ENCODE measurements around the gene TSPEAR. TPM values are rescaled to one million over a fixed set of nuclear protein-coding genes. Genes with fewer than 3 reads are reported as not detected.

Gene TSPEAR
- total RNA-seq, 1 donor from 2014 or later: not detected

DNA sequence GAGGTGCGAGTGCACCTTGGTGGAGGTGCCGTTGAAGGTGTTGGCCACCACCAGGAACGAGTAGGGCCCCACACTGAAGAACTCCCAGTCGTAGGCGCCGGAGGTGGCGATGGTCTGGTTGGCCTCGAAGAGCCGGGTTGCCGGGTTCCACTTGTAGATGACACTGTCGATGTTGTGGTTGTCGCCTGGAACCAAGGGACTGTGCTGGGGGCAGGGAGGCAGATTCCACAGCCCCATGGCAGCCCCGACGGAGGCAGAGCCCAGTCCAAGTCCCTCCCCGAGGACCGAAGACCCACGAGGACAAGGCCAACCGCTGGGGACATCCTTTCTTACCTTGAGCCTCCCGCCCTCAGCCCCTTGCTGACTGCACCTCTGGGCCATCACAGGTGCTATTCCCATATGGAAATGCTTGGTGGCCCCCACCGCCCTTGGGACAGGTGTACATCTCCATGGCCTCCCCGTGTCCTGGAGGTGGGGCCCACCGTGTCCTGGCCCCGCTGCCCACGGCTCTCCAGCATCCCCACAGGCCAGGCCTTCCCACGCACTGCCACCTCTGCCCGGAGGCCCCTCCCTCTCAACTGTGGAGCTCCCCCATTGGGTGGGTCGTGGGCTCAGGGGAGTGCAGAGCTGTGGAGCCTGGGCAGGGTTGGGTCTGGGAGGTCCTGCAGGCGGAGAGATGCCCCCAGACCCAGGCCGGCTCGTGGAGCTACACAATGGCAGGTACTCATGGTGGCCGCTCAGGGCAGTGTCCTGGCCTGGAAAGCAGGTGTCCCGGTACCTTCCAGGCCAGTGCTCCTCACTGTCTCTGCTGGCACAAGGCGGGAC, 189.2 kb downstream of the TSPEAR start:
- no peak overlapping the region for H3K4me3 Mint-ChIP-seq (ENCODE audit: low read depth)
- no peaks in the 10 kb centered on the region for H3K9me3 Mint-ChIP-seq (ENCODE audit: low read depth)
- no peaks in the 10 kb centered on the region for H3K4me1 Mint-ChIP-seq (ENCODE audit: low read depth)
- peaks cover 3% of the 10 kb centered on the region for H3K27me3 Mint-ChIP-seq
- no peaks in the 10 kb centered on the region for H3K36me3 Mint-ChIP-seq (ENCODE audit: insufficient read depth)
- DNase-seq (ENCODE audit: low spot score, unreplicated experiment): no peak
- TF ChIP-seq, protein P1, sequence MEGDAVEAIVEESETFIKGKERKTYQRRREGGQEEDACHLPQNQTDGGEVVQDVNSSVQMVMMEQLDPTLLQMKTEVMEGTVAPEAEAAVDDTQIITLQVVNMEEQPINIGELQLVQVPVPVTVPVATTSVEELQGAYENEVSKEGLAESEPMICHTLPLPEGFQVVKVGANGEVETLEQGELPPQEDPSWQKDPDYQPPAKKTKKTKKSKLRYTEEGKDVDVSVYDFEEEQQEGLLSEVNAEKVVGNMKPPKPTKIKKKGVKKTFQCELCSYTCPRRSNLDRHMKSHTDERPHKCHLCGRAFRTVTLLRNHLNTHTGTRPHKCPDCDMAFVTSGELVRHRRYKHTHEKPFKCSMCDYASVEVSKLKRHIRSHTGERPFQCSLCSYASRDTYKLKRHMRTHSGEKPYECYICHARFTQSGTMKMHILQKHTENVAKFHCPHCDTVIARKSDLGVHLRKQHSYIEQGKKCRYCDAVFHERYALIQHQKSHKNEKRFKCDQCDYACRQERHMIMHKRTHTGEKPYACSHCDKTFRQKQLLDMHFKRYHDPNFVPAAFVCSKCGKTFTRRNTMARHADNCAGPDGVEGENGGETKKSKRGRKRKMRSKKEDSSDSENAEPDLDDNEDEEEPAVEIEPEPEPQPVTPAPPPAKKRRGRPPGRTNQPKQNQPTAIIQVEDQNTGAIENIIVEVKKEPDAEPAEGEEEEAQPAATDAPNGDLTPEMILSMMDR (IDR thresholded peaks at IDR 0.05; ENCODE audit: unreplicated experiment): no peak
- no peak overlapping the region for H3K27ac Mint-ChIP-seq

DNA sequence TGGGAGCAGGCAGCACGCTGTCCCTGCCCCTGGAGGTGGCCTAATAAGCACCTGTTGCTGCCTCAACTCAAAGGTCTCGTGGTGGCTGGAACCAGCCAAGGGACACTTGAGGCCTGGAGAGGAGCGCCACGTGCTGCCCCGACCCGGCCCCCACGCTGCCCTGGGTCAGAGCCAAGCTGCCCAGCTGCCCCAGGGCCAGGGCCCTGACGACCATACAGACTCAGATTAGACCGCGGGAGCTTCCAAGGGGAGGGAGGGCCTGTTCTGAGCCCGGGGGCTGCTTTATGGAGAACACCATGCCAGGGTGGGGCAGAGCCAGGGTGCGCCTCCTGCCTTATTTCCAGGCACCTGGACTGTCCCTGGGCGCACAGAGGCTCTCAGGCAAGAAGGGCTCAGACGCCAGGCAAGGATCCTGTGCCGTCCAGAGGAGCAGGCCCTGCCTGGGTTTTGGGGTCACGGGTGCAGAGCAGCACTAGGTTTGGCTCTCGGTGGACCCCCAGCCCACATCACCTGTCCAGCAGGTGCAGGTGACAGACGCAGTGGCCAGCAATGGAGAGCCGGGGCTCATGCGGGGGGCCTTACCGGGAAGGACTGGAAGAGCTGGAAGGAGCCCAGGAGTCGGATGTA, 190.0 kb downstream of the TSPEAR start:
- H3K9me3 Mint-ChIP-seq (ENCODE audit: low read depth): no peaks in the 10 kb centered on the region
- no peak overlapping the region for H3K27ac Mint-ChIP-seq
- no peak for DNase-seq (ENCODE audit: low spot score, unreplicated experiment)
- H3K36me3 Mint-ChIP-seq (ENCODE audit: insufficient read depth): no peaks in the 10 kb centered on the region
- no peak overlapping the region for H3K4me3 Mint-ChIP-seq (ENCODE audit: low read depth)
- no peaks in the 10 kb centered on the region for H3K4me1 Mint-ChIP-seq (ENCODE audit: low read depth)
- TF ChIP-seq, protein P1 (IDR thresholded peaks at IDR 0.05; ENCODE audit: unreplicated experiment): no peak
- peaks cover 3% of the 10 kb centered on the region for H3K27me3 Mint-ChIP-seq

DNA sequence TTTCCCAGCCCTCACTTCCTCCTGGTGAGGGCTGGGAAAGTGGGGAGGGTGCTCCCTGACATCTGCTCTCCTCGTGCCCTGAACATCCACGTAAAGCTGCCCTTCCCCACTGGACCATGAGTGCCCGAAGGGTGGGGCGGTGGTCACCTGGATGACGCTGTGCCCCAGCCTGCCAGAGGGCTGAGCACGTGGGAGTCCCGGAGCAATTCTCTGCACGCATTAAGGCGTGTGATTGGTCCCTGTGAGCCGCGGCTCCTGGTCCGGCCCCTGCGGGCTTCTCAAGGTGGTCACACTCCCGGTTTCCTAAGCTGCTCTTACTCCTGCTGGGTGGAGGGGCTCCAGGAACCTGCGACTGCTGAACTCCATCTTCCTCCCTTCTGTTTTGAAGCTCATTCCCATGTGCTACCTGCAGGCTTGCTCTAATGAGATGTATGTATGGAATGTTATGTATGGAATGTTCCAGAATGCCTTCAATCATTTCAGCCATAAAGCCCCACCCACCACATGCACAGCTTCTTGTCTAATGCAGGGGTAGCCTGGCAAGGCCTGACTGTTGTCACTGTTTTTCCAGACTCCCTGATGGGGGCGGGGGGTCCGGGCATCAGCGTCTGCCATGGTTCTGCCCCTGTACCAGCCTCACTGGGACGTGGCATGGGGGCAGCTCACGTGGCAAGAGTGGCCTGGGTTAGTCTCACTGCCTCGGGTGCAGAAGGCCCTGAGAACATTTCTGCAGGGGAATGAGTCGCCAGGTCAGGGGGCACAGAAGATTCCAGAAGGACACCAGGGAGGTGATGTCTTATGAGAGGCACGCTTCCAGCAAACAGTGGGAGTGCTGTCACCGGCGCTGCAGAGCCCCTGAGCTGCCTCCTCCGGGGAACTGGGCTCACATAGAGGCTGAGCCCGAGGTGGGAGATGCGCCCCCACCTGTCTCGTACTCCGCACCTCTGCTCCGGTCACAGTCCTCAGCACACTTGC, 190.8 kb downstream of the TSPEAR start:
- no peaks in the 10 kb centered on the region for H3K36me3 Mint-ChIP-seq (ENCODE audit: insufficient read depth)
- peaks cover 3% of the 10 kb centered on the region for H3K27me3 Mint-ChIP-seq
- no peak overlapping the region for H3K27ac Mint-ChIP-seq

DNA sequence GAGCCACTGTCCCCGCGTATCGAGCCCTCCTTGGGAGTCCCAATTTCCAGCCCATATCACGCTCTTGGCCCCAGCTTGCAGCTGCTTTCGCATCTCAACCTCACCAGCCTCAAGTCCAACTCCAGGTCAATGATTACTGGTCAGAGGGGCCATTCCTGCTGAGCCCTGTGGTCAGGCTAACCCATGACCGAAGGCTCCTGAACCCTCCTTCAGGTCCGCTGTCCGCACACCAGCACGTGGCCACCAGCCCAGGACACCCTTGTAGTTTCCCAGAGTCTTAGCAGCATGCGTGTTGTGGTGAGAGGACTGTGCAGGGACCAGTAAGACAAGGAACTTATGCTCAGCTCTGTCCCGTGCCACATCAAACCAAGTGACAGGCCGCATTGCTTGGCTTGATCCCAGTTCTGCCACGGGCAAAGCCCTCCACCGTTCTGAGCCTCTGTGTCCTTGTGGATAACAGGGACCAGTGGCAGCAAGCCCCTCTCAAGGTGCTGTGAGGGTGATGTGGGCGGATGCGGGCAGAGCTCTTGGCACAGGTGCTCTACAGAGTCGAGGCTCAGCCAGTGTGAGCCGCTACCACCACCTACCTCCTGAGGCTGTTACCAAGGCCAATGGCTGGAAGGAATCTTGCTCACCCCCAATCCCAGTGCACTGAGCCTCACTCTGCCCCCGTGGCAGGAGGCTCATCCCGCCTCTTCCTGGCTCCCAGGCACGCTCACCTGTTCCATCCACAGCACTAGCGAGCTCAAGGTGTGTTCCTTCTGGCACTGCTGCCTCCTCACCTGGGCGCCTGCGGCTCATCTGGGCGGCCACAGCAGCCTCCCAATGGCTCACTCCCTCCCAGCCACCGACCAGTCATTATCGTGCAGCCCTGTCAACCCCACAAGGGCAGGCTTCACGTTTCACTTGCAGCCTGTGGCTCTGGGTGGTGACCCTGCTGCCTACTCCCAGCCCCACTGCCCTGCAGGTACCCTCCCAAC, 191.7 kb downstream of the TSPEAR start:
- Mint-ChIP-seq H3K4me1 (ENCODE audit: low read depth) (no peaks in the 10 kb centered on the region), H3K9me3 (ENCODE audit: low read depth) (no peaks in the 10 kb centered on the region), H3K4me3 (ENCODE audit: low read depth) (no peak overlapping the region), H3K27ac (no peak overlapping the region), H3K27me3 (peaks cover 3% of the 10 kb centered on the region), H3K36me3 (ENCODE audit: insufficient read depth) (no peaks in the 10 kb centered on the region)
- TF ChIP-seq, protein P1 (IDR thresholded peaks at IDR 0.05; ENCODE audit: unreplicated experiment): no peak
- DNase-seq (ENCODE audit: low spot score, unreplicated experiment): no peak

More for the DNA sequence above, 190.8 kb downstream of the TSPEAR start:
- Mint-ChIP-seq H3K9me3 (ENCODE audit: low read depth) (no peaks in the 10 kb centered on the region), H3K4me3 (ENCODE audit: low read depth) (no peak overlapping the region), H3K4me1 (ENCODE audit: low read depth) (no peaks in the 10 kb centered on the region)
- no peak for DNase-seq (ENCODE audit: low spot score, unreplicated experiment)
- TF ChIP-seq, protein P1 (IDR thresholded peaks at IDR 0.05; ENCODE audit: unreplicated experiment): no peak
